GM23338 (cell line): ENCODE data around the gene B3GNT3. TPM values are rescaled to one million over a fixed set of nuclear protein-coding genes. Genes with fewer than 3 reads are reported as not detected.

Experiments
- ATAC-seq: fragments of 200-7000 bp; cut with Tn5 transposase; 3 replicates; pipeline ENCODE4 v1.9.1; 2020
- DNase-seq: peaks from one replicate; pipeline ENCODE4 v3.0.0-alpha.2; 2015; ENCODE audit warnings: low spot score
- H2AFZ ChIP-seq: fragments of 200-600 bp; sonication (generic); 2 replicates; pipeline ENCODE4 v1.8.0; 2016; ENCODE audit warnings: antibody characterized with exemption, mild to moderate bottlenecking, moderate library complexity
- H3F3A ChIP-seq: fragments of 200-600 bp; sonication (generic); replicated peaks from 2 replicates; pipeline ENCODE4 v1.8.0; 2017; ENCODE audit warnings: antibody characterized with exemption, mixed run types, low read depth
- H3K27ac ChIP-seq: fragments of 200-600 bp; sonication (generic); 2 replicates; pipeline ENCODE4 v1.6.1; 2016; ENCODE audit warnings: low read depth
- H3K27me3 ChIP-seq: fragments of 200-600 bp; sonication (generic); 2 replicates; pipeline ENCODE4 v1.8.0; 2016; ENCODE audit warnings: mild to moderate bottlenecking, mixed run types, moderate library complexity; ENCODE audit not compliant: insufficient read depth
- H3K36me3 ChIP-seq: fragments of 200-600 bp; sonication (generic); 2 replicates; pipeline ENCODE4 v1.8.0; 2016; ENCODE audit warnings: mild to moderate bottlenecking; ENCODE audit not compliant: insufficient read depth
- H3K4me1 ChIP-seq: fragments of 200-600 bp; sonication (generic); 2 replicates; pipeline ENCODE4 v1.8.0; 2016; ENCODE audit warnings: mild to moderate bottlenecking, moderate library complexity; ENCODE audit not compliant: insufficient read depth
- H3K4me2 ChIP-seq: fragments of 200-600 bp; sonication (generic); 2 replicates; pipeline ENCODE4 v1.7.1; 2017; ENCODE audit warnings: mixed run types
- H3K4me3 ChIP-seq: fragments of 200-600 bp; sonication (generic); 2 replicates; pipeline ENCODE4 v1.6.1; 2016; ENCODE audit warnings: mixed run types
- H3K79me2 ChIP-seq: fragments of 200-600 bp; sonication (generic); replicated peaks from 2 replicates; pipeline ENCODE4 v1.8.0; 2017; ENCODE audit warnings: mild to moderate bottlenecking; ENCODE audit not compliant: insufficient read depth
- H3K9me2 ChIP-seq: fragments of 200-600 bp; sonication (generic); 2 replicates; pipeline ENCODE4 v1.8.0; 2017; ENCODE audit not compliant: insufficient read depth
- H4K20me1 ChIP-seq: fragments of 200-600 bp; sonication (generic); replicated peaks from 2 replicates; pipeline ENCODE4 v1.8.0; 2017; ENCODE audit warnings: mild to moderate bottlenecking; ENCODE audit not compliant: insufficient read depth
- H3K27ac Mint-ChIP-seq: 2 replicates; pipeline ENCODE4 v1.8.0; 2020; ENCODE audit warnings: inconsistent platforms, mild to moderate bottlenecking, moderate library complexity, mixed read lengths
- H3K27me3 Mint-ChIP-seq: 3 replicates; pipeline ENCODE4 v1.8.0; 2022; ENCODE audit warnings: low read depth, mild to moderate bottlenecking, moderate library complexity, mixed read lengths, inconsistent platforms; ENCODE audit not compliant: insufficient read depth, poor library complexity
- H3K36me3 Mint-ChIP-seq: 3 replicates; pipeline ENCODE4 v1.8.0; 2021; ENCODE audit warnings: low read depth, mild to moderate bottlenecking, inconsistent platforms, moderate library complexity, mixed read lengths
- H3K4me1 Mint-ChIP-seq: 3 replicates; pipeline ENCODE4 v1.8.0; 2020; ENCODE audit warnings: mild to moderate bottlenecking, inconsistent platforms, mixed read lengths
- H3K4me3 Mint-ChIP-seq: 3 replicates; pipeline ENCODE4 v1.8.0; 2021; ENCODE audit warnings: moderate library complexity, mild to moderate bottlenecking, inconsistent platforms, mixed read lengths
- H3K9me3 Mint-ChIP-seq: 3 replicates; pipeline ENCODE4 v1.8.0; 2020; ENCODE audit warnings: moderate library complexity, mild to moderate bottlenecking, inconsistent platforms, mixed read lengths
- CREB1 ChIP-seq: fragments of 250-450 bp; sonication (Bioruptor Pico); IDR thresholded peaks from 2 replicates; pipeline ENCODE4 v1.5.0; 2020; ENCODE audit warnings: low read depth, mild to moderate bottlenecking, moderate library complexity
- EZH2 ChIP-seq: fragments of 200-600 bp; sonication (generic); IDR thresholded peaks from one replicate; pipeline ENCODE4 v1.8.0; 2017; ENCODE audit warnings: antibody characterized with exemption, mild to moderate bottlenecking, low read depth; ENCODE audit not compliant: unreplicated experiment
- EZH2phosphoT487 ChIP-seq: fragments of 200-600 bp; sonication (generic); IDR thresholded peaks from one replicate; pipeline ENCODE4 v1.8.1; 2018; ENCODE audit warnings: antibody characterized with exemption; ENCODE audit not compliant: unreplicated experiment
- JUNB ChIP-seq: IDR thresholded peaks from one replicate; pipeline ENCODE4 v1.6.1; 2016; ENCODE audit warnings: antibody characterized with exemption; ENCODE audit not compliant: unreplicated experiment
- NANOG ChIP-seq: IDR thresholded peaks from 2 replicates; pipeline ENCODE4 v1.6.1; 2016; ENCODE audit warnings: antibody characterized with exemption, borderline replicate concordance
- POLR2AphosphoS5 ChIP-seq: IDR thresholded peaks from 2 replicates; pipeline ENCODE4 v1.6.1; 2016; ENCODE audit warnings: antibody characterized with exemption, low read depth
- STAT1 ChIP-seq: IDR thresholded peaks from one replicate; pipeline ENCODE4 v1.6.1; 2016; ENCODE audit warnings: antibody characterized with exemption; ENCODE audit not compliant: unreplicated experiment
- ZNF114 ChIP-seq: fragments of 250-450 bp; sonication (Bioruptor Pico); IDR thresholded peaks from 2 replicates; pipeline ENCODE4 v1.5.0; 2020; ENCODE audit warnings: mild to moderate bottlenecking, moderate library complexity
- ZNF331 ChIP-seq: fragments of 250-450 bp; sonication (Bioruptor Pico); IDR thresholded peaks from 2 replicates; pipeline ENCODE4 v1.5.0; 2020; ENCODE audit warnings: low read depth, mild to moderate bottlenecking, moderate library complexity
- polyA plus RNA-seq: library from polyadenylated mRNA; unstranded; fragments of >200 nt; fragmentation: Nextera tagmentation; extraction: Ambion mirVana; gene quantifications from 2 replicates; pipeline ENCODE4 v1.2.1, GENCODE V29; 2016
- total RNA-seq: library from RNA; depleted of rRNA; stranded (reverse); fragments of >200 nt; shearing (Covaris generic); gene quantifications from 2 replicates; pipeline ENCODE4 v1.2.3, GENCODE V29; 2014
- TF ChIP-seq, protein P1 (sequence below): IDR thresholded peaks from one replicate; pipeline ENCODE4 v1.6.1; 2018; ENCODE audit warnings: antibody characterized with exemption; ENCODE audit not compliant: unreplicated experiment
- TF ChIP-seq, protein P2 (sequence below): fragments of 250-450 bp; sonication (Bioruptor Pico); IDR thresholded peaks from 2 replicates; pipeline ENCODE4 v1.5.0; 2020; ENCODE audit warnings: mild to moderate bottlenecking, moderate library complexity
- TF ChIP-seq, protein P3 (sequence below): IDR thresholded peaks from 2 replicates; pipeline ENCODE4 v1.6.1; 2016; ENCODE audit warnings: antibody characterized with exemption
- TF ChIP-seq, protein P4 (sequence below), 2 experiments: fragments of 200-600 bp in 1 of 2; sonication (generic) in 1 of 2; conservative IDR thresholded peaks; 2 replicates each; pipeline versions ENCODE4 v1.5.1 to v1.6.1; 2016 to 2017; ENCODE audit warnings: antibody characterized with exemption in 2 of 2, low read depth in 2 of 2, mild to moderate bottlenecking in 2 of 2, moderate library complexity in 1 of 2

The B3GNT3 gene
- total and polyA plus RNA-seq, 2 experiments from 2014 or later, result 0.99 to 1.9 TPM

DNA sequence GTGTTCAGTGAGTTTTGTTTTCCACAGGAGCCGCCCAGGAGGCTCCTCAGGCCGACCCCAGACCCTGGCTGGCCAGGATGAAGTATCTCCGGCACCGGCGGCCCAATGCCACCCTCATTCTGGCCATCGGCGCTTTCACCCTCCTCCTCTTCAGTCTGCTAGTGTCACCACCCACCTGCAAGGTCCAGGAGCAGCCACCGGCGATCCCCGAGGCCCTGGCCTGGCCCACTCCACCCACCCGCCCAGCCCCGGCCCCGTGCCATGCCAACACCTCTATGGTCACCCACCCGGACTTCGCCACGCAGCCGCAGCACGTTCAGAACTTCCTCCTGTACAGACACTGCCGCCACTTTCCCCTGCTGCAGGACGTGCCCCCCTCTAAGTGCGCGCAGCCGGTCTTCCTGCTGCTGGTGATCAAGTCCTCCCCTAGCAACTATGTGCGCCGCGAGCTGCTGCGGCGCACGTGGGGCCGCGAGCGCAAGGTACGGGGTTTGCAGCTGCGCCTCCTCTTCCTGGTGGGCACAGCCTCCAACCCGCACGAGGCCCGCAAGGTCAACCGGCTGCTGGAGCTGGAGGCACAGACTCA, 12.9 kb downstream of the B3GNT3 start:
- Mint-ChIP-seq H3K27me3 (peaks cover 4% of the 10 kb centered on the region), H3K27ac (no peak overlapping the region), H3K9me3 (no peaks in the 10 kb centered on the region), H3K4me3 (no peak overlapping the region), H3K4me1 (no peaks in the 10 kb centered on the region), H3K36me3 (no peaks in the 10 kb centered on the region)
- H4K20me1 ChIP-seq, result no peaks in the 10 kb centered on the region
- no peak overlapping the region for H3K4me3 ChIP-seq
- TF ChIP-seq, protein P1, sequence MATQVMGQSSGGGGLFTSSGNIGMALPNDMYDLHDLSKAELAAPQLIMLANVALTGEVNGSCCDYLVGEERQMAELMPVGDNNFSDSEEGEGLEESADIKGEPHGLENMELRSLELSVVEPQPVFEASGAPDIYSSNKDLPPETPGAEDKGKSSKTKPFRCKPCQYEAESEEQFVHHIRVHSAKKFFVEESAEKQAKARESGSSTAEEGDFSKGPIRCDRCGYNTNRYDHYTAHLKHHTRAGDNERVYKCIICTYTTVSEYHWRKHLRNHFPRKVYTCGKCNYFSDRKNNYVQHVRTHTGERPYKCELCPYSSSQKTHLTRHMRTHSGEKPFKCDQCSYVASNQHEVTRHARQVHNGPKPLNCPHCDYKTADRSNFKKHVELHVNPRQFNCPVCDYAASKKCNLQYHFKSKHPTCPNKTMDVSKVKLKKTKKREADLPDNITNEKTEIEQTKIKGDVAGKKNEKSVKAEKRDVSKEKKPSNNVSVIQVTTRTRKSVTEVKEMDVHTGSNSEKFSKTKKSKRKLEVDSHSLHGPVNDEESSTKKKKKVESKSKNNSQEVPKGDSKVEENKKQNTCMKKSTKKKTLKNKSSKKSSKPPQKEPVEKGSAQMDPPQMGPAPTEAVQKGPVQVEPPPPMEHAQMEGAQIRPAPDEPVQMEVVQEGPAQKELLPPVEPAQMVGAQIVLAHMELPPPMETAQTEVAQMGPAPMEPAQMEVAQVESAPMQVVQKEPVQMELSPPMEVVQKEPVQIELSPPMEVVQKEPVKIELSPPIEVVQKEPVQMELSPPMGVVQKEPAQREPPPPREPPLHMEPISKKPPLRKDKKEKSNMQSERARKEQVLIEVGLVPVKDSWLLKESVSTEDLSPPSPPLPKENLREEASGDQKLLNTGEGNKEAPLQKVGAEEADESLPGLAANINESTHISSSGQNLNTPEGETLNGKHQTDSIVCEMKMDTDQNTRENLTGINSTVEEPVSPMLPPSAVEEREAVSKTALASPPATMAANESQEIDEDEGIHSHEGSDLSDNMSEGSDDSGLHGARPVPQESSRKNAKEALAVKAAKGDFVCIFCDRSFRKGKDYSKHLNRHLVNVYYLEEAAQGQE, result no peak
- no peak for TF ChIP-seq POLR2AphosphoS5
- no peak for TF ChIP-seq JUNB
- TF ChIP-seq ZNF331 (CRISPR knock-in tag), result no peak
- TF ChIP-seq, protein P2, sequence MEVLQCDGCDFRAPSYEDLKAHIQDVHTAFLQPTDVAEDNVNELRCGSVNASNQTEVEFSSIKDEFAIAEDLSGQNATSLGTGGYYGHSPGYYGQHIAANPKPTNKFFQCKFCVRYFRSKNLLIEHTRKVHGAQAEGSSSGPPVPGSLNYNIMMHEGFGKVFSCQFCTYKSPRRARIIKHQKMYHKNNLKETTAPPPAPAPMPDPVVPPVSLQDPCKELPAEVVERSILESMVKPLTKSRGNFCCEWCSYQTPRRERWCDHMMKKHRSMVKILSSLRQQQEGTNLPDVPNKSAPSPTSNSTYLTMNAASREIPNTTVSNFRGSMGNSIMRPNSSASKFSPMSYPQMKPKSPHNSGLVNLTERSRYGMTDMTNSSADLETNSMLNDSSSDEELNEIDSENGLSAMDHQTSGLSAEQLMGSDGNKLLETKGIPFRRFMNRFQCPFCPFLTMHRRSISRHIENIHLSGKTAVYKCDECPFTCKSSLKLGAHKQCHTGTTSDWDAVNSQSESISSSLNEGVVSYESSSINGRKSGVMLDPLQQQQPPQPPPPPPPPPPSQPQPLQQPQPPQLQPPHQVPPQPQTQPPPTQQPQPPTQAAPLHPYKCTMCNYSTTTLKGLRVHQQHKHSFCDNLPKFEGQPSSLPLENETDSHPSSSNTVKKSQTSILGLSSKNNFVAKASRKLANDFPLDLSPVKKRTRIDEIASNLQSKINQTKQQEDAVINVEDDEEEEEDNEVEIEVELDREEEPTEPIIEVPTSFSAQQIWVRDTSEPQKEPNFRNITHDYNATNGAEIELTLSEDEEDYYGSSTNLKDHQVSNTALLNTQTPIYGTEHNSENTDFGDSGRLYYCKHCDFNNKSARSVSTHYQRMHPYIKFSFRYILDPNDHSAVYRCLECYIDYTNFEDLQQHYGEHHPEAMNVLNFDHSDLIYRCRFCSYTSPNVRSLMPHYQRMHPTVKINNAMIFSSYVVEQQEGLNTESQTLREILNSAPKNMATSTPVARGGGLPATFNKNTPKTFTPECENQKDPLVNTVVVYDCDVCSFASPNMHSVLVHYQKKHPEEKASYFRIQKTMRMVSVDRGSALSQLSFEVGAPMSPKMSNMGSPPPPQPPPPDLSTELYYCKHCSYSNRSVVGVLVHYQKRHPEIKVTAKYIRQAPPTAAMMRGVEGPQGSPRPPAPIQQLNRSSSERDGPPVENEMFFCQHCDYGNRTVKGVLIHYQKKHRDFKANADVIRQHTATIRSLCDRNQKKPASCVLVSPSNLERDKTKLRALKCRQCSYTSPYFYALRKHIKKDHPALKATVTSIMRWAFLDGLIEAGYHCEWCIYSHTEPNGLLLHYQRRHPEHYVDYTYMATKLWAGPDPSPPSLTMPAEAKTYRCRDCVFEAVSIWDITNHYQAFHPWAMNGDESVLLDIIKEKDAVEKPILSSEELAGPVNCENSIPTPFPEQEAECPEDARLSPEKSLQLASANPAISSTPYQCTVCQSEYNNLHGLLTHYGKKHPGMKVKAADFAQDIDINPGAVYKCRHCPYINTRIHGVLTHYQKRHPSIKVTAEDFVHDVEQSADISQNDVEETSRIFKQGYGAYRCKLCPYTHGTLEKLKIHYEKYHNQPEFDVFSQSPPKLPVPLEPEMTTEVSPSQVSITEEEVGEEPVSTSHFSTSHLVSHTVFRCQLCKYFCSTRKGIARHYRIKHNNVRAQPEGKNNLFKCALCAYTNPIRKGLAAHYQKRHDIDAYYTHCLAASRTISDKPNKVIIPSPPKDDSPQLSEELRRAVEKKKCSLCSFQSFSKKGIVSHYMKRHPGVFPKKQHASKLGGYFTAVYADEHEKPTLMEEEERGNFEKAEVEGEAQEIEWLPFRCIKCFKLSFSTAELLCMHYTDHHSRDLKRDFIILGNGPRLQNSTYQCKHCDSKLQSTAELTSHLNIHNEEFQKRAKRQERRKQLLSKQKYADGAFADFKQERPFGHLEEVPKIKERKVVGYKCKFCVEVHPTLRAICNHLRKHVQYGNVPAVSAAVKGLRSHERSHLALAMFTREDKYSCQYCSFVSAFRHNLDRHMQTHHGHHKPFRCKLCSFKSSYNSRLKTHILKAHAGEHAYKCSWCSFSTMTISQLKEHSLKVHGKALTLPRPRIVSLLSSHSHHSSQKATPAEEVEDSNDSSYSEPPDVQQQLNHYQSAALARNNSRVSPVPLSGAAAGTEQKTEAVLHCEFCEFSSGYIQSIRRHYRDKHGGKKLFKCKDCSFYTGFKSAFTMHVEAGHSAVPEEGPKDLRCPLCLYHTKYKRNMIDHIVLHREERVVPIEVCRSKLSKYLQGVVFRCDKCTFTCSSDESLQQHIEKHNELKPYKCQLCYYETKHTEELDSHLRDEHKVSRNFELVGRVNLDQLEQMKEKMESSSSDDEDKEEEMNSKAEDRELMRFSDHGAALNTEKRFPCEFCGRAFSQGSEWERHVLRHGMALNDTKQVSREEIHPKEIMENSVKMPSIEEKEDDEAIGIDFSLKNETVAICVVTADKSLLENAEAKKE, result no peak
- TF ChIP-seq EZH2phosphoT487, result no peak
- TF ChIP-seq ZNF114 (CRISPR knock-in tag), result no peak
- no peak for TF ChIP-seq CREB1 (CRISPR knock-in tag)
- no peak for TF ChIP-seq EZH2
- TF ChIP-seq, protein P3, sequence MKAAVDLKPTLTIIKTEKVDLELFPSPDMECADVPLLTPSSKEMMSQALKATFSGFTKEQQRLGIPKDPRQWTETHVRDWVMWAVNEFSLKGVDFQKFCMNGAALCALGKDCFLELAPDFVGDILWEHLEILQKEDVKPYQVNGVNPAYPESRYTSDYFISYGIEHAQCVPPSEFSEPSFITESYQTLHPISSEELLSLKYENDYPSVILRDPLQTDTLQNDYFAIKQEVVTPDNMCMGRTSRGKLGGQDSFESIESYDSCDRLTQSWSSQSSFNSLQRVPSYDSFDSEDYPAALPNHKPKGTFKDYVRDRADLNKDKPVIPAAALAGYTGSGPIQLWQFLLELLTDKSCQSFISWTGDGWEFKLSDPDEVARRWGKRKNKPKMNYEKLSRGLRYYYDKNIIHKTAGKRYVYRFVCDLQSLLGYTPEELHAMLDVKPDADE, result no peak
- no peak for TF ChIP-seq STAT1
- TF ChIP-seq NANOG, result no peak
- TF ChIP-seq, protein P4, sequence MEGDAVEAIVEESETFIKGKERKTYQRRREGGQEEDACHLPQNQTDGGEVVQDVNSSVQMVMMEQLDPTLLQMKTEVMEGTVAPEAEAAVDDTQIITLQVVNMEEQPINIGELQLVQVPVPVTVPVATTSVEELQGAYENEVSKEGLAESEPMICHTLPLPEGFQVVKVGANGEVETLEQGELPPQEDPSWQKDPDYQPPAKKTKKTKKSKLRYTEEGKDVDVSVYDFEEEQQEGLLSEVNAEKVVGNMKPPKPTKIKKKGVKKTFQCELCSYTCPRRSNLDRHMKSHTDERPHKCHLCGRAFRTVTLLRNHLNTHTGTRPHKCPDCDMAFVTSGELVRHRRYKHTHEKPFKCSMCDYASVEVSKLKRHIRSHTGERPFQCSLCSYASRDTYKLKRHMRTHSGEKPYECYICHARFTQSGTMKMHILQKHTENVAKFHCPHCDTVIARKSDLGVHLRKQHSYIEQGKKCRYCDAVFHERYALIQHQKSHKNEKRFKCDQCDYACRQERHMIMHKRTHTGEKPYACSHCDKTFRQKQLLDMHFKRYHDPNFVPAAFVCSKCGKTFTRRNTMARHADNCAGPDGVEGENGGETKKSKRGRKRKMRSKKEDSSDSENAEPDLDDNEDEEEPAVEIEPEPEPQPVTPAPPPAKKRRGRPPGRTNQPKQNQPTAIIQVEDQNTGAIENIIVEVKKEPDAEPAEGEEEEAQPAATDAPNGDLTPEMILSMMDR (conservative IDR thresholded peaks at IDR 0.05; ENCODE audit: low read depth in 2 of 2), result no peak
- ATAC-seq (no peak), DNase-seq (peak; percentile 27)
- no peaks in the 10 kb centered on the region for H3K36me3 ChIP-seq
- H3K27ac ChIP-seq, result no peak overlapping the region
- no peaks in the 10 kb centered on the region for H3K4me1 ChIP-seq
- H3F3A ChIP-seq, result no peaks in the 10 kb centered on the region
- no peaks in the 10 kb centered on the region for H3K79me2 ChIP-seq
- H3K27me3 ChIP-seq, result no peaks in the 10 kb centered on the region
- no peak overlapping the region for H2AFZ ChIP-seq
- no peaks in the 10 kb centered on the region for H3K9me2 ChIP-seq
- no peak overlapping the region for H3K4me2 ChIP-seq
